ENCODE measurements around the gene ZFX.

Gene ZFX

GRCh38 chrX:24214568-24214967 lies 65.0 kb downstream of the ZFX start:
- Histone ChIP-seq H3K9me3 (ENCODE audit: insufficient read depth, low read length, severe bottlenecking) (no peaks in the 10 kb centered on the region), H2AFZ (ENCODE audit: low read depth, low read length) (no peak overlapping the region), H3K4me3 (ENCODE audit: low read depth in 1 of 2, low read length in 2 of 2) (no peak overlapping the region), H3K27me3 (ENCODE audit: insufficient read depth, low read length, poor library complexity) (no peaks in the 10 kb centered on the region), H3K27ac (ENCODE audit: low read length) (no peak overlapping the region), H3K4me1 (ENCODE audit: insufficient read depth, low read length) (no peaks in the 10 kb centered on the region), H3K79me2 (ENCODE audit: insufficient read depth, low read length) (0 out of 2 replicates have a peak, but pooled peaks cover 3% of the 10 kb centered on the region), H4K20me1 (ENCODE audit: insufficient read depth, low read length) (peaks cover 3% of the 10 kb centered on the region; the same call in 1 of the 2 replicates), H3K9ac (ENCODE audit: low read depth, low read length) (no peak overlapping the region), H3K36me3 (ENCODE audit: insufficient read depth, low read length) (peaks cover 36% of the 10 kb centered on the region), H3K4me2 (ENCODE audit: insufficient read depth, low read length) (no peak overlapping the region)
- ATAC-seq (ENCODE audit: insufficient read depth, low read depth) (no peak), DNase-seq (no peak)
- no peak for TF ChIP-seq CTCF (IDR thresholded peaks at IDR 0.05; ENCODE audit: borderline replicate concordance, extremely low read depth, low read length, poor library complexity, severe bottlenecking)
- TF ChIP-seq EZH2 (IDR thresholded peaks at IDR 0.05; ENCODE audit: borderline replicate concordance, low read depth, low read length, severe bottlenecking), result no peak

DNA sequence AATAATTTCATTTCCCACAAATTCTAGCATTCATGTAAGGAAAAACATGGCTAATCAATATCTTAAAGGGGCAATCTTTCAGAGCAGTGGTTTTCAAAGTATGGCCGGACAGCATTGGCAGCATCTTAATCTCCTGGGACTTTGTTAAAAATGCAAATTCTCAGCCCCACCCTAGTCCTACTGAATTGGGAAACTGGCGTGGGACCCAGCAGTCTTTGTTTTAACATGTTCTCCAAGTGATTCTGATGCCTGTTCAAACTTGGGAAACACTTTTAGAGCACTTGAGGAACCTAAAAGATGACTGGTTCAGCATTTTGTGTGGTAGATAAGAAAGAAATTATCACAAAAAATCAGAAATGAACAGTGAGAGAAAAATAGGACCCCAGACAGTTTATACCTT lies 65.7 kb downstream of the ZFX start:
- Histone ChIP-seq H3K4me2 (ENCODE audit: insufficient read depth, low read length) (no peak overlapping the region), H3K27me3 (ENCODE audit: insufficient read depth, low read length, poor library complexity) (no peaks in the 10 kb centered on the region), H4K20me1 (ENCODE audit: insufficient read depth, low read length) (peaks cover 3% of the 10 kb centered on the region; the same call in 1 of the 2 replicates), H3K4me3 (ENCODE audit: low read depth in 1 of 2, low read length in 2 of 2) (no peak overlapping the region), H3K79me2 (ENCODE audit: insufficient read depth, low read length) (no peaks in the 10 kb centered on the region), H3K4me1 (ENCODE audit: insufficient read depth, low read length) (no peaks in the 10 kb centered on the region), H3K36me3 (ENCODE audit: insufficient read depth, low read length) (peaks cover 29% of the 10 kb centered on the region), H3K27ac (ENCODE audit: low read length) (no peak overlapping the region), H3K9me3 (ENCODE audit: insufficient read depth, low read length, severe bottlenecking) (no peaks in the 10 kb centered on the region), H2AFZ (ENCODE audit: low read depth, low read length) (no peak overlapping the region), H3K9ac (ENCODE audit: low read depth, low read length) (no peak overlapping the region)
- DNase-seq (no peak), ATAC-seq (ENCODE audit: insufficient read depth, low read depth) (no peak)
- TF ChIP-seq EZH2 (IDR thresholded peaks at IDR 0.05; ENCODE audit: borderline replicate concordance, low read depth, low read length, severe bottlenecking), result no peak

DNA sequence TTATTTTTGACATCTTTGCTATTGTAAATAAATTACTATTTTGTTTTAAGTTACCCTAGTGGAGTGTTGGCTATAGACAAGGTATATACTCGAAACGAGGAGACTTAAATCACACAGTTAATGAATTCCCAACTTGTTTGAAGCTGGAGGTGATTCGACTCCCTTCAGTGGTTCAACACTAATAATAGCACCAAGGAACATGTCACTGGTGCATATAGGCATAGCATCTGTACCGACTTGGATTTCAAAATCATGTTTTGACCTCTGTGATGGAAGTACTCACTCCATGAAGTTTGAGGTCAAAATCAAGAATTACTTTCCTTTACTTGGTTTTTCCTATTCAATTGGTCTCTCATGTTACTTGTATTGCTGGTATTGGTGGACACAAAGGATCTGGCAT lies 66.5 kb downstream of the ZFX start:
- Histone ChIP-seq H3K27ac (ENCODE audit: low read length) (no peak overlapping the region), H3K4me3 (ENCODE audit: low read depth in 1 of 2, low read length in 2 of 2) (no peak overlapping the region), H3K4me2 (ENCODE audit: insufficient read depth, low read length) (no peak overlapping the region), H3K4me1 (ENCODE audit: insufficient read depth, low read length) (no peaks in the 10 kb centered on the region), H3K9me3 (ENCODE audit: insufficient read depth, low read length, severe bottlenecking) (no peaks in the 10 kb centered on the region), H3K27me3 (ENCODE audit: insufficient read depth, low read length, poor library complexity) (no peaks in the 10 kb centered on the region), H2AFZ (ENCODE audit: low read depth, low read length) (no peak overlapping the region), H3K9ac (ENCODE audit: low read depth, low read length) (no peak overlapping the region), H3K79me2 (ENCODE audit: insufficient read depth, low read length) (no peaks in the 10 kb centered on the region), H4K20me1 (ENCODE audit: insufficient read depth, low read length) (no peaks in the 10 kb centered on the region), H3K36me3 (ENCODE audit: insufficient read depth, low read length) (peaks cover 21% of the 10 kb centered on the region)
- TF ChIP-seq CTCF (IDR thresholded peaks at IDR 0.05; ENCODE audit: borderline replicate concordance, extremely low read depth, low read length, poor library complexity, severe bottlenecking) (no peak), EZH2 (IDR thresholded peaks at IDR 0.05; ENCODE audit: borderline replicate concordance, low read depth, low read length, severe bottlenecking) (no peak)
- ATAC-seq (ENCODE audit: insufficient read depth, low read depth) (no peak), DNase-seq (no peak)

- H3K27me3 ChIP-seq (ENCODE audit: insufficient read depth, low read length, poor library complexity), result no peaks in the 10 kb centered on the region
- peaks cover 15% of the 10 kb centered on the region; the same call in 1 of the 2 replicates for H3K36me3 ChIP-seq (ENCODE audit: insufficient read depth, low read length)
- H3K27ac ChIP-seq (ENCODE audit: low read length), result no peak overlapping the region
- no peak for ATAC-seq (ENCODE audit: insufficient read depth, low read depth)
- H3K79me2 ChIP-seq (ENCODE audit: insufficient read depth, low read length), result no peaks in the 10 kb centered on the region
- H3K4me3 ChIP-seq (ENCODE audit: low read depth in 1 of 2, low read length in 2 of 2), result no peak overlapping the region
- H3K9me3 ChIP-seq (ENCODE audit: insufficient read depth, low read length, severe bottlenecking), result no peaks in the 10 kb centered on the region
- H3K9ac ChIP-seq (ENCODE audit: low read depth, low read length), result no peak overlapping the region
- H4K20me1 ChIP-seq (ENCODE audit: insufficient read depth, low read length), result no peaks in the 10 kb centered on the region
- H3K4me1 ChIP-seq (ENCODE audit: insufficient read depth, low read length), result no peaks in the 10 kb centered on the region
- no peak overlapping the region for H2AFZ ChIP-seq (ENCODE audit: low read depth, low read length)
- no peak overlapping the region for H3K4me2 ChIP-seq (ENCODE audit: insufficient read depth, low read length)
- DNase-seq, result no peak
- TF ChIP-seq CTCF (IDR thresholded peaks at IDR 0.05; ENCODE audit: borderline replicate concordance, extremely low read depth, low read length, poor library complexity, severe bottlenecking), result no peak
- no peak for TF ChIP-seq EZH2 (IDR thresholded peaks at IDR 0.05; ENCODE audit: borderline replicate concordance, low read depth, low read length, severe bottlenecking)
Observed at GRCh38 chrX:24216827-24217226, 67.3 kb downstream of the ZFX start.
